ENCODE data around the gene MAST4. TPM values are rescaled to one million over a fixed set of nuclear protein-coding genes. Genes with fewer than 3 reads are reported as not detected.

The MAST4 gene
- total RNA-seq, 1 donor: 12.7 TPM

GRCh38 chr5:67208403-67208802 lies 612.2 kb downstream of the MAST4 start:
- Histone ChIP-seq H3K9me3 (ENCODE audit: low read depth, low read length) (no peaks in the 10 kb centered on the region), H2AFZ (ENCODE audit: low read length) (no peak overlapping the region), H3K79me2 (ENCODE audit: insufficient read depth, low read length) (no peaks in the 10 kb centered on the region), H3K4me3 (ENCODE audit: insufficient read depth, low read length) (no peak overlapping the region), H3K27me3 (ENCODE audit: insufficient read depth, low read length) (no peaks in the 10 kb centered on the region), H4K20me1 (ENCODE audit: insufficient read depth, low read length) (no peaks in the 10 kb centered on the region), H3K4me1 (ENCODE audit: insufficient read depth, low read length) (peaks cover 5% of the 10 kb centered on the region), H3K27ac (ENCODE audit: low read depth, low read length) (no peak overlapping the region), H3K4me2 (ENCODE audit: insufficient read depth, low read length) (no peak overlapping the region), H3K36me3 (ENCODE audit: insufficient read depth, low read length) (no peaks in the 10 kb centered on the region)
- no peak for DNase-seq (ENCODE audit: insufficient read length, low spot score, missing footprints)
- no peak for TF ChIP-seq CTCF (IDR thresholded peaks at IDR 0.05; ENCODE audit: extremely low read depth, low read depth, low read length)

GRCh38 chr5:67209141-67209771 lies 613.1 kb downstream of the MAST4 start:
- H3K36me3 ChIP-seq (ENCODE audit: insufficient read depth, low read length): no peaks in the 10 kb centered on the region
- no peak overlapping the region for H3K4me3 ChIP-seq (ENCODE audit: insufficient read depth, low read length)
- peak; percentile 82 for DNase-seq (ENCODE audit: insufficient read length, low spot score, missing footprints)
- peak overlapping the region; percentile 44 for H3K4me2 ChIP-seq (ENCODE audit: insufficient read depth, low read length)
- H3K9me3 ChIP-seq (ENCODE audit: low read depth, low read length): no peaks in the 10 kb centered on the region
- peaks cover 5% of the 10 kb centered on the region for H3K4me1 ChIP-seq (ENCODE audit: insufficient read depth, low read length)
- no peaks in the 10 kb centered on the region for H4K20me1 ChIP-seq (ENCODE audit: insufficient read depth, low read length)
- no peak overlapping the region for H3K27ac ChIP-seq (ENCODE audit: low read depth, low read length)
- TF ChIP-seq CTCF (IDR thresholded peaks at IDR 0.05; ENCODE audit: extremely low read depth, low read depth, low read length): peak; percentile 77
- no peaks in the 10 kb centered on the region for H3K79me2 ChIP-seq (ENCODE audit: insufficient read depth, low read length)
- H3K27me3 ChIP-seq (ENCODE audit: insufficient read depth, low read length): no peaks in the 10 kb centered on the region
- H2AFZ ChIP-seq (ENCODE audit: low read length): peak overlapping the region; percentile 74

GRCh38 chr5:67211926-67212325 lies 615.7 kb downstream of the MAST4 start:
- Histone ChIP-seq H3K27ac (ENCODE audit: low read depth, low read length) (no peak overlapping the region), H3K9me3 (ENCODE audit: low read depth, low read length) (no peaks in the 10 kb centered on the region), H3K4me1 (ENCODE audit: insufficient read depth, low read length) (peaks cover 13% of the 10 kb centered on the region), H3K36me3 (ENCODE audit: insufficient read depth, low read length) (no peaks in the 10 kb centered on the region), H3K79me2 (ENCODE audit: insufficient read depth, low read length) (no peaks in the 10 kb centered on the region), H3K4me2 (ENCODE audit: insufficient read depth, low read length) (no peak overlapping the region), H3K27me3 (ENCODE audit: insufficient read depth, low read length) (no peaks in the 10 kb centered on the region), H2AFZ (ENCODE audit: low read length) (no peak overlapping the region), H4K20me1 (ENCODE audit: insufficient read depth, low read length) (no peaks in the 10 kb centered on the region), H3K4me3 (ENCODE audit: insufficient read depth, low read length) (no peak overlapping the region)
- DNase-seq (ENCODE audit: insufficient read length, low spot score, missing footprints): peak; percentile 49
- TF ChIP-seq CTCF (IDR thresholded peaks at IDR 0.05; ENCODE audit: extremely low read depth, low read depth, low read length): no peak

- H3K9me3 ChIP-seq (ENCODE audit: low read depth, low read length): no peaks in the 10 kb centered on the region
- H2AFZ ChIP-seq (ENCODE audit: low read length): no peak overlapping the region
These were observed 617.8 kb downstream of the MAST4 start for GRCh38 chr5:67214036-67214435.

More at GRCh38 chr5:67214036-67214435, 617.8 kb downstream of the MAST4 start:
- TF ChIP-seq CTCF (IDR thresholded peaks at IDR 0.05; ENCODE audit: extremely low read depth, low read depth, low read length): no peak
- DNase-seq (ENCODE audit: insufficient read length, low spot score, missing footprints): peak; percentile 69
- H3K4me1 ChIP-seq (ENCODE audit: insufficient read depth, low read length): peaks cover 13% of the 10 kb centered on the region
- H3K4me2 ChIP-seq (ENCODE audit: insufficient read depth, low read length): no peak overlapping the region
- no peaks in the 10 kb centered on the region for H4K20me1 ChIP-seq (ENCODE audit: insufficient read depth, low read length)
- no peak overlapping the region for H3K4me3 ChIP-seq (ENCODE audit: insufficient read depth, low read length)
- no peaks in the 10 kb centered on the region for H3K27me3 ChIP-seq (ENCODE audit: insufficient read depth, low read length)
- H3K36me3 ChIP-seq (ENCODE audit: insufficient read depth, low read length): no peaks in the 10 kb centered on the region
- no peaks in the 10 kb centered on the region for H3K79me2 ChIP-seq (ENCODE audit: insufficient read depth, low read length)
- no peak overlapping the region for H3K27ac ChIP-seq (ENCODE audit: low read depth, low read length)
